K562 (cell line): ENCODE measurements around the gene MBD4. TPM values are rescaled to one million over a fixed set of nuclear protein-coding genes. Genes with fewer than 3 reads are reported as not detected.
A peak's percentile ranks its signal among the peaks of the same experiment; 100 is the strongest.

Experiments
- ARHGAP35 ChIP-seq: fragments of 450-650 bp; IDR thresholded peaks from 2 replicates; pipeline ENCODE4 v1.6.1; 2018; ENCODE audit not compliant: partially characterized antibody
- BDP1 ChIP-seq: IDR thresholded peaks from 3 replicates; pipeline ENCODE4 v1.6.1; 2011; ENCODE audit not compliant: insufficient read length, insufficient read depth
- C11orf30 ChIP-seq: fragments of 450-650 bp; IDR thresholded peaks from 2 replicates; pipeline ENCODE4 v1.6.1; 2016; ENCODE audit warnings: low read depth, mild to moderate bottlenecking
- CAMTA2 ChIP-seq: fragments of 250-450 bp; sonication (Bioruptor Pico); conservative IDR thresholded peaks from 2 replicates; pipeline ENCODE4 v1.5.1; 2022
- E2F5 ChIP-seq: sonication (generic); formaldehyde crosslinking; IDR thresholded peaks from 2 replicates; pipeline ENCODE4 v1.8.0; 2022; ENCODE audit warnings: mild to moderate bottlenecking, missing genetic modification reagents
- GABPB1 ChIP-seq: sonication (generic); formaldehyde crosslinking; IDR thresholded peaks from 2 replicates; pipeline ENCODE4 v1.8.0; 2022; ENCODE audit warnings: mild to moderate bottlenecking, missing genetic modification reagents
- GATAD2B ChIP-seq: fragments of 450-650 bp; IDR thresholded peaks from 2 replicates; pipeline ENCODE4 v1.6.1; 2017; ENCODE audit warnings: mild to moderate bottlenecking, borderline replicate concordance
- HDAC3 ChIP-seq: fragments of 450-650 bp; IDR thresholded peaks from 2 replicates; pipeline ENCODE4 v1.6.1; 2018; ENCODE audit warnings: borderline replicate concordance, mild to moderate bottlenecking, moderate library complexity; ENCODE audit not compliant: partially characterized antibody
- KAT8 ChIP-seq: fragments of 450-650 bp; IDR thresholded peaks from 2 replicates; pipeline ENCODE4 v1.6.1; 2016; ENCODE audit warnings: low read depth, mild to moderate bottlenecking
- MEIS2 ChIP-seq: fragments of 450-650 bp; IDR thresholded peaks from 2 replicates; pipeline ENCODE4 v1.6.1; 2014; ENCODE audit warnings: mild to moderate bottlenecking; ENCODE audit not compliant: partially characterized antibody
- MIER1 ChIP-seq: fragments of 450-650 bp; IDR thresholded peaks from 2 replicates; pipeline ENCODE4 v1.6.1; 2016; ENCODE audit warnings: antibody characterized with exemption, mild to moderate bottlenecking, low read depth
- MITF ChIP-seq: IDR thresholded peaks from 2 replicates; pipeline ENCODE4 v1.6.1; 2014; ENCODE audit warnings: antibody characterized with exemption
- PTRF ChIP-seq: fragments of 450-650 bp; IDR thresholded peaks from 2 replicates; pipeline ENCODE4 v1.6.1; 2016; ENCODE audit warnings: mild to moderate bottlenecking, missing genetic modification characterization, missing compliant biosample characterization
- RCOR1 ChIP-seq, 2 experiments: IDR thresholded peaks; 2 replicates each; pipeline ENCODE4 v1.6.1; 2012; ENCODE audit warnings: low read depth in 2 of 2, low read length in 2 of 2, borderline replicate concordance in 1 of 2, improper control_type of control experiment in 1 of 2
- RFX5 ChIP-seq: IDR thresholded peaks from 2 replicates; pipeline ENCODE4 v1.6.1; 2011; ENCODE audit warnings: low read depth, mild to moderate bottlenecking, improper control_type of control experiment, low read length
- RUNX1 ChIP-seq: sonication (generic); IDR thresholded peaks from 2 replicates; pipeline ENCODE4 v1.6.1; 2016; ENCODE audit warnings: antibody characterized with exemption, low read depth
- SAFB2 ChIP-seq: fragments of 200-400 bp; formaldehyde crosslinking; IDR thresholded peaks from 2 replicates; pipeline ENCODE4 v1.6.1; 2018; ENCODE audit warnings: borderline replicate concordance, low read length, low read depth, moderate library complexity; ENCODE audit not compliant: severe bottlenecking
- SMAD1 ChIP-seq: fragments of 150-350 bp; IDR thresholded peaks from 2 replicates; pipeline ENCODE4 v1.6.1; 2014; ENCODE audit warnings: low read length, low read depth; ENCODE audit not compliant: partially characterized antibody
- SRSF7 ChIP-seq: fragments of 200-400 bp; formaldehyde crosslinking; optimal IDR thresholded peaks from 2 replicates; pipeline ENCODE3; 2017; ENCODE audit warnings: mild to moderate bottlenecking, low read depth, low read length
- UBTF ChIP-seq, 2 experiments: IDR thresholded peaks; 2 replicates each; pipeline ENCODE4 v1.6.1; 2012; ENCODE audit warnings: improper control_type of control experiment in 2 of 2, low read depth in 2 of 2, low read length in 2 of 2, borderline replicate concordance in 1 of 2
- XRCC5 ChIP-seq: fragments of 200-400 bp; formaldehyde crosslinking; IDR thresholded peaks from 2 replicates; pipeline ENCODE4 v1.6.1; 2017; ENCODE audit warnings: low read depth, mild to moderate bottlenecking, low read length
- ZFX ChIP-seq: sonication (generic); formaldehyde crosslinking; IDR thresholded peaks from 2 replicates; pipeline ENCODE4 v1.8.0; 2022; ENCODE audit warnings: mild to moderate bottlenecking, missing genetic modification reagents, moderate library complexity
- ZNF124 ChIP-seq: sonication (generic); formaldehyde crosslinking; IDR thresholded peaks from 2 replicates; pipeline ENCODE4 v1.8.1; 2022; ENCODE audit warnings: missing genetic modification reagents
- ZNF507 ChIP-seq: conservative IDR thresholded peaks from 2 replicates; pipeline ENCODE4 v1.6.1; 2017; ENCODE audit warnings: missing genetic modification characterization, missing compliant biosample characterization
- ZNF785 ChIP-seq: fragments of 250-450 bp; sonication (Bioruptor Pico); IDR thresholded peaks from 2 replicates; pipeline ENCODE4 v1.4.0; 2020; ENCODE audit warnings: mild to moderate bottlenecking
- polyA plus RNA-seq, 8 experiments: library from polyadenylated mRNA; depleted of rRNA in 4 of 8; stranded (reverse) in 5 of 8; unstranded in 3 of 8; fragments of >200 nt; fragmentation: Nextera tagmentation in 2 of 8; fragmentation: Illumina TruSeq in 1 of 8; extraction: Ambion mirVana in 2 of 8; extraction: Trizol in 1 of 8; gene quantifications; 2 replicates each; pipeline versions ENCODE4 v1.2.1 to v1.2.3, GENCODE V29; 2011 to 2014; ENCODE audit warnings: inconsistent platforms in 1 of 8, missing spikeins in 1 of 8
- total RNA-seq, 7 experiments: library from RNA; depleted of rRNA in 6 of 7; stranded (reverse); fragments of >200 nt in 6 of 7; fragmentation: Illumina TruSeq in 2 of 7; extraction: Trizol in 2 of 7; gene quantifications; 2 replicates each; pipeline versions ENCODE4 v1.2.1 to v1.2.3, GENCODE V29; 2011 to 2021; ENCODE audit warnings: low replicate concordance in 1 of 7

MBD4 gene
- total and polyA plus RNA-seq, 9 of the 15 experiments (the other 6 are each of a cell fraction or from before 2014, with no cell fraction given): 13.3 to 63.9 (median 39.0) TPM

- TF ChIP-seq GABPB1: 0 out of 2 replicates have a peak, but pooled peaks have one; percentile 38
- no peak for TF ChIP-seq KAT8
- no peak for TF ChIP-seq GATAD2B
- TF ChIP-seq SRSF7: no peak
- no peak for TF ChIP-seq ZNF507 (tag)
- TF ChIP-seq ZFX (CRISPR knock-in tag): 0 out of 2 replicates have a peak, but pooled peaks have one; percentile 25
- TF ChIP-seq MITF: 0 out of 2 replicates have a peak, but pooled peaks have one; percentile 30
- peak; percentile 70 for TF ChIP-seq SMAD1
- no peak for TF ChIP-seq ZNF785
- TF ChIP-seq E2F5 (CRISPR knock-in tag): no peak
- no peak for TF ChIP-seq BDP1
- no peak for TF ChIP-seq CAMTA2 (CRISPR knock-in tag)
- TF ChIP-seq ZNF124 (CRISPR knock-in tag): no peak
- no peak for TF ChIP-seq C11orf30
- no peak for TF ChIP-seq XRCC5
- TF ChIP-seq RUNX1: no peak
- TF ChIP-seq HDAC3: peak; percentile 82
- peak; percentile 75 to 94; a peak in 3 of 4 replicates for TF ChIP-seq RCOR1 (IDR thresholded peaks at IDR 0.05; ENCODE audit: borderline replicate concordance in 1 of 2, low read depth in 2 of 2, low read length in 2 of 2)
- no peak for TF ChIP-seq MIER1
- TF ChIP-seq RFX5: no peak
- TF ChIP-seq SAFB2: no peak
- TF ChIP-seq PTRF (tag): no peak
- no peak for TF ChIP-seq ARHGAP35
- TF ChIP-seq UBTF (IDR thresholded peaks at IDR 0.05; ENCODE audit: borderline replicate concordance in 1 of 2, low read depth in 2 of 2, low read length in 2 of 2): no peak
- peak; percentile 50 for TF ChIP-seq MEIS2
Measured at GRCh38 chr3:129461461-129462146, 21.9 kb upstream of the MBD4 start (continued).
